SU-DHL-6 (cell line): ENCODE results near the gene CRY2.

Source experiments
- H2AFZ ChIP-seq: fragments of 200-600 bp; sonication (generic); 2 replicates; pipeline ENCODE4 v1.6.1; 2014; ENCODE audit warnings: low read depth, mild to moderate bottlenecking, moderate library complexity, mixed read lengths, antibody characterized with exemption, low read length; ENCODE audit not compliant: severe bottlenecking
- H3F3A ChIP-seq: fragments of 200-600 bp; shearing (Covaris generic); 2 replicates; pipeline ENCODE4 v1.6.0; 2016; ENCODE audit warnings: antibody characterized with exemption, mild to moderate bottlenecking; ENCODE audit not compliant: insufficient read depth
- H3K27ac ChIP-seq: fragments of 200-600 bp; sonication (generic); 2 replicates; pipeline ENCODE4 v1.5.1; 2016; ENCODE audit warnings: low read depth, mild to moderate bottlenecking, low read length, moderate library complexity, mixed read lengths
- H3K27me3 ChIP-seq: fragments of 200-600 bp; sonication (generic), shearing (Covaris generic); 2 replicates; pipeline ENCODE4 v1.6.0; 2014; ENCODE audit warnings: mild to moderate bottlenecking, low read length
- H3K36me3 ChIP-seq: fragments of 200-600 bp; sonication (generic); 2 replicates; pipeline ENCODE4 v1.6.1; 2014; ENCODE audit warnings: mild to moderate bottlenecking, low read length, mixed read lengths
- H3K4me2 ChIP-seq: fragments of 300-600, 200-600 bp; shearing (Covaris generic), sonication (generic); 2 replicates; pipeline ENCODE4 v1.6.0; 2014; ENCODE audit warnings: low read length, low read depth, mild to moderate bottlenecking; ENCODE audit not compliant: poor library complexity, severe bottlenecking
- H3K4me3 ChIP-seq: fragments of 200-600 bp; sonication (generic); 2 replicates; pipeline ENCODE4 v1.5.1; 2014; ENCODE audit warnings: antibody characterized with exemption, low read length, mild to moderate bottlenecking, mixed read lengths; ENCODE audit not compliant: insufficient read depth, poor library complexity, severe bottlenecking
- H3K79me2 ChIP-seq: fragments of 200-600 bp; sonication (generic); 2 replicates; pipeline ENCODE4 v1.6.1; 2014; ENCODE audit warnings: mild to moderate bottlenecking, low read length, moderate library complexity; ENCODE audit not compliant: insufficient read depth
- H3K9ac ChIP-seq: fragments of 200-600 bp; sonication (generic); 2 replicates; pipeline ENCODE4 v1.7.0; 2014; ENCODE audit warnings: mild to moderate bottlenecking, low read length
- H3K9me2 ChIP-seq: fragments of 200-600 bp; sonication (generic); replicated peaks from 2 replicates; pipeline ENCODE4 v1.6.1; 2014; ENCODE audit warnings: low read length; ENCODE audit not compliant: insufficient read depth
- H3K9me3 ChIP-seq: fragments of 200-600 bp; sonication (generic); 2 replicates; pipeline ENCODE4 v1.6.1; 2014; ENCODE audit warnings: low read length, mixed read lengths; ENCODE audit not compliant: insufficient read depth
- H4K20me1 ChIP-seq: fragments of 200-600 bp; sonication (generic); 2 replicates; pipeline ENCODE4 v1.6.1; 2014; ENCODE audit warnings: low read depth, mild to moderate bottlenecking, antibody characterized with exemption, low read length, moderate library complexity, mixed read lengths
- EZH2phosphoT487 ChIP-seq: fragments of 200-600 bp; sonication (generic), shearing (Covaris generic); conservative IDR thresholded peaks from 2 replicates; pipeline ENCODE4 v1.6.1; 2018; ENCODE audit warnings: mild to moderate bottlenecking, antibody characterized with exemption, low read length, moderate library complexity, mixed read lengths
- TF ChIP-seq, protein P1 (sequence below): fragments of 200-600 bp; sonication (generic); IDR thresholded peaks from one replicate; pipeline ENCODE4 v1.5.1; 2017; ENCODE audit warnings: antibody characterized with exemption, mild to moderate bottlenecking, low read length, moderate library complexity; ENCODE audit not compliant: insufficient read depth, poor library complexity, severe bottlenecking

The CRY2 gene

DNA sequence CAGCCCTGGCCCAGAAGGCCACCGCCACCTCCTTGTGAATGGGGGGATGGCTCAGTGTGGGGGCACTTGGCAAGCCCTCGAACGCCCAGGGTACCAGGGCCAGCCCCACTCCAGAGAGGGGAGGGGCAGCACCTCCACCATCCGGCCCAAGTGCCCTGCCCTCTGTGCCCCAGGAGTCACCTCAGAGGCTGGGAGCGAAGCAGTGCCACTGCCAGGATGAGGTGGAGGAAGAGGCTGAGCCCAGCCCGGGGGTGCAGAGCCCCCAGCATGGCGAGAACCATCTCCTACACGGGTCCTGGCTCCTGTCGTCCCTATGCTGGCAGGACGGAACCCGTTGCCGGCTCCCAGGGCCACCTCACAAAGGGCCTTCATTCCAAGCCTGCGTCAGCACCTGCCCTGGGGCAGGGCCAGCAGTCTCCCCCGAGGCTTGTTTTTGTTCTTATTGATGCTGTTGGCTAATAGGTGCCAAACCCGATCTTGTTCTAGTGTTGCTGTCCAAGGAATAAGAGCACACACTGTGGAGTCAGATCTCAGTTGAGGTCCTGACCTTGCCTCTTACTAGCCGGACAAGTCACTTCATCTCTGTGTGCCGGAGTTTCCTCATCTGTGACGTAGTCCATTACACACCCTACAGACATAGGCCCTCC, 59.8 kb downstream of the CRY2 start, which contains the start of gene FREY1:
FREY1 (minus strand) TSS at position 307 of the 647 bp plus-strand sequence; CDS start at position 281, 26 bp downstream.
- Histone ChIP-seq H3K27ac (no peak within 1 kb of the TSS), H3K79me2 (no peaks in the 10 kb centered on the region), H3K4me3 (no peak within 1 kb of the TSS), H4K20me1 (no peaks in the 10 kb centered on the region), H3K9me3 (no peaks in the 10 kb centered on the region), H2AFZ (no peak within 1 kb of the TSS), H3K9ac (no peak within 1 kb of the TSS), H3K36me3 (no peaks in the 10 kb centered on the region), H3K27me3 (no peaks in the 10 kb centered on the region), H3K9me2 (no peaks in the 10 kb centered on the region), H3F3A (no peaks in the 10 kb centered on the region), H3K4me2 (no peak within 1 kb of the TSS)
- TF ChIP-seq EZH2phosphoT487, result no peak
- TF ChIP-seq, protein P1, sequence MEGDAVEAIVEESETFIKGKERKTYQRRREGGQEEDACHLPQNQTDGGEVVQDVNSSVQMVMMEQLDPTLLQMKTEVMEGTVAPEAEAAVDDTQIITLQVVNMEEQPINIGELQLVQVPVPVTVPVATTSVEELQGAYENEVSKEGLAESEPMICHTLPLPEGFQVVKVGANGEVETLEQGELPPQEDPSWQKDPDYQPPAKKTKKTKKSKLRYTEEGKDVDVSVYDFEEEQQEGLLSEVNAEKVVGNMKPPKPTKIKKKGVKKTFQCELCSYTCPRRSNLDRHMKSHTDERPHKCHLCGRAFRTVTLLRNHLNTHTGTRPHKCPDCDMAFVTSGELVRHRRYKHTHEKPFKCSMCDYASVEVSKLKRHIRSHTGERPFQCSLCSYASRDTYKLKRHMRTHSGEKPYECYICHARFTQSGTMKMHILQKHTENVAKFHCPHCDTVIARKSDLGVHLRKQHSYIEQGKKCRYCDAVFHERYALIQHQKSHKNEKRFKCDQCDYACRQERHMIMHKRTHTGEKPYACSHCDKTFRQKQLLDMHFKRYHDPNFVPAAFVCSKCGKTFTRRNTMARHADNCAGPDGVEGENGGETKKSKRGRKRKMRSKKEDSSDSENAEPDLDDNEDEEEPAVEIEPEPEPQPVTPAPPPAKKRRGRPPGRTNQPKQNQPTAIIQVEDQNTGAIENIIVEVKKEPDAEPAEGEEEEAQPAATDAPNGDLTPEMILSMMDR, result no peak

DNA sequence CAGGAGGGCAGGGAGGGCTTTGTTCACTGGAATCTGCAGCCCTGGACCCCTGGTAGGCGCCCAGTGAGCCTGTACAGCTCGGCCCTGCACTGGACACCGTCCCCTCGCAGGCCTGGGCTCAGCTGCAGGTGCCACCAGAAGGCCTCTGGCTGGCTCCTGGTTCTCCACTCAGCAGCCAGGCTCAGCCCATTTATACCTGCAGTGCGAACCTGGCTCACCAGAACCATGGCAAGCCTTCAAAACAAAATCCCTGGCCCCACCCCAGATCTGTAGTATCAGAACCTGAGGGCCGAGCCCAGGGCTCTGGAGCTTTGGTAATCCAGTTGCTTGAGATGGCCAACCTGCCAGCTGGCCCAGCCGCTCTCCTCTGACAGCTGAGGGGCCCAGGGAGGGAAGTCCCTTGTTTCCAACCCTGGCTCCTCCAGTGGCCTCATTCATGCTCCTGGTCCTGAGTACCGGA, 60.7 kb downstream of the CRY2 start:
- Histone ChIP-seq H4K20me1 (no peaks in the 10 kb centered on the region), H3K36me3 (no peaks in the 10 kb centered on the region), H3K4me3 (no peak overlapping the region), H3K4me2 (no peak overlapping the region), H3K9ac (no peak overlapping the region), H3K9me2 (no peaks in the 10 kb centered on the region), H3K27me3 (no peaks in the 10 kb centered on the region), H3F3A (no peaks in the 10 kb centered on the region), H3K27ac (no peak overlapping the region), H3K79me2 (no peaks in the 10 kb centered on the region), H2AFZ (no peak overlapping the region), H3K9me3 (no peaks in the 10 kb centered on the region)
- TF ChIP-seq, protein P1, result no peak
- TF ChIP-seq EZH2phosphoT487, result no peak

- H3K36me3 ChIP-seq, result no peaks in the 10 kb centered on the region
- no peak overlapping the region for H2AFZ ChIP-seq
- no peaks in the 10 kb centered on the region for H3K9me2 ChIP-seq
These were observed 62.6 kb downstream of the CRY2 start for GRCh38 chr11:45909594-45910475.

More at GRCh38 chr11:45909594-45910475, 62.6 kb downstream of the CRY2 start:
- H3K4me2 ChIP-seq, result no peak overlapping the region
- H4K20me1 ChIP-seq, result no peaks in the 10 kb centered on the region
- no peaks in the 10 kb centered on the region for H3K9me3 ChIP-seq
- no peak overlapping the region for H3K4me3 ChIP-seq
- H3K79me2 ChIP-seq, result no peaks in the 10 kb centered on the region
- H3K9ac ChIP-seq, result no peak overlapping the region
- no peak overlapping the region for H3K27ac ChIP-seq
- TF ChIP-seq, protein P1, result no peak
- TF ChIP-seq EZH2phosphoT487, result no peak
- no peaks in the 10 kb centered on the region for H3K27me3 ChIP-seq
- no peaks in the 10 kb centered on the region for H3F3A ChIP-seq
